Measurements from ENCODE around the gene KPTN.
"Not testable (repeated sequence)": the region's sequence is repeated elsewhere in the genome, so short reads cannot be mapped to it uniquely, and the experiment has no call there.

The KPTN gene

DNA sequence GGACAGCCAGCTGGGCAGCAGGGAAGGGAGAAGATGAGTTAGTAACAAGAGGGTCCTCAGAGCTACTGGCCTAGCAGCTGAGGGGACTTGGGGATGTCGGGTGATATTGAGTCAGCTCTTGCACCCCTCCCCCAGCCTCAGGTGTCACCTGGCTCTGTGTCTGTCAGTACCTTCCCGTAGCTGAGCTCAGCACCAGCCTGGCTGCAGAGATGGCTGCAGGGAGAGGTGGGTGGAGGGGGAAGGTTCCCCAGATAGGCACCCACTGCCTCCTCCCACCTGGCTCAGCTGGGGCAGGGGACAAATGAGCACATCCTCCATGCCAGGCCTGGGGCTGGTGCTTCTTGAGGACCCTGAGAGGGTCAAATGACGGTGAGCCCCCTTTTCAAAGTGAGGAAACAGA lies 6.8 kb upstream of the KPTN start:
- TF ChIP-seq, protein P1, sequence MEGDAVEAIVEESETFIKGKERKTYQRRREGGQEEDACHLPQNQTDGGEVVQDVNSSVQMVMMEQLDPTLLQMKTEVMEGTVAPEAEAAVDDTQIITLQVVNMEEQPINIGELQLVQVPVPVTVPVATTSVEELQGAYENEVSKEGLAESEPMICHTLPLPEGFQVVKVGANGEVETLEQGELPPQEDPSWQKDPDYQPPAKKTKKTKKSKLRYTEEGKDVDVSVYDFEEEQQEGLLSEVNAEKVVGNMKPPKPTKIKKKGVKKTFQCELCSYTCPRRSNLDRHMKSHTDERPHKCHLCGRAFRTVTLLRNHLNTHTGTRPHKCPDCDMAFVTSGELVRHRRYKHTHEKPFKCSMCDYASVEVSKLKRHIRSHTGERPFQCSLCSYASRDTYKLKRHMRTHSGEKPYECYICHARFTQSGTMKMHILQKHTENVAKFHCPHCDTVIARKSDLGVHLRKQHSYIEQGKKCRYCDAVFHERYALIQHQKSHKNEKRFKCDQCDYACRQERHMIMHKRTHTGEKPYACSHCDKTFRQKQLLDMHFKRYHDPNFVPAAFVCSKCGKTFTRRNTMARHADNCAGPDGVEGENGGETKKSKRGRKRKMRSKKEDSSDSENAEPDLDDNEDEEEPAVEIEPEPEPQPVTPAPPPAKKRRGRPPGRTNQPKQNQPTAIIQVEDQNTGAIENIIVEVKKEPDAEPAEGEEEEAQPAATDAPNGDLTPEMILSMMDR (IDR thresholded peaks at IDR 0.05; ENCODE audit: low read depth, low read length), result no peak
- no peak overlapping the region for H3K4me3 ChIP-seq (ENCODE audit: low read depth, low read length)

DNA sequence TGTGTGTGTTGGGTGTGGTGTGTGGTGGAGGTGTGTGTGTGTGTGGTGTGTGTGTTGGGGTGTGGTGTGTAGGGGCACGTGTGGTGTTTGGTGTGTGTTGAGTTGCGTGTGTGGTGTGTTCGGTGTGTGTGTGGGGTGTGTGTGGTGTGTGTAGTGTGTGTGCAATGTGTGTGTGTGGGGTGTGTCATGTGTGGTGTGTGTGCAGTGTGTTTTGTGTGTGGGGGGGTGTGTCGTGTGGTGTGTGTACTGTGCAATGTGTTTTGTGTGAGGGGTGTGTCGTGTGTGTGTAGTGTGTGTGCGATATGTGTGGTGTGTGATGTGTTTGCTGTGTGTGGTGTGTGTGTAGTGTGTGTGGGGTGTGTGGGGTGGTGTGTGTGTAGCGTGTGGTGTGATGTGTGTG lies 6.0 kb upstream of the KPTN start:
- no peak overlapping the region for H3K4me3 ChIP-seq (ENCODE audit: low read depth, low read length)
- TF ChIP-seq, protein P1 (IDR thresholded peaks at IDR 0.05; ENCODE audit: low read depth, low read length), result no peak

DNA sequence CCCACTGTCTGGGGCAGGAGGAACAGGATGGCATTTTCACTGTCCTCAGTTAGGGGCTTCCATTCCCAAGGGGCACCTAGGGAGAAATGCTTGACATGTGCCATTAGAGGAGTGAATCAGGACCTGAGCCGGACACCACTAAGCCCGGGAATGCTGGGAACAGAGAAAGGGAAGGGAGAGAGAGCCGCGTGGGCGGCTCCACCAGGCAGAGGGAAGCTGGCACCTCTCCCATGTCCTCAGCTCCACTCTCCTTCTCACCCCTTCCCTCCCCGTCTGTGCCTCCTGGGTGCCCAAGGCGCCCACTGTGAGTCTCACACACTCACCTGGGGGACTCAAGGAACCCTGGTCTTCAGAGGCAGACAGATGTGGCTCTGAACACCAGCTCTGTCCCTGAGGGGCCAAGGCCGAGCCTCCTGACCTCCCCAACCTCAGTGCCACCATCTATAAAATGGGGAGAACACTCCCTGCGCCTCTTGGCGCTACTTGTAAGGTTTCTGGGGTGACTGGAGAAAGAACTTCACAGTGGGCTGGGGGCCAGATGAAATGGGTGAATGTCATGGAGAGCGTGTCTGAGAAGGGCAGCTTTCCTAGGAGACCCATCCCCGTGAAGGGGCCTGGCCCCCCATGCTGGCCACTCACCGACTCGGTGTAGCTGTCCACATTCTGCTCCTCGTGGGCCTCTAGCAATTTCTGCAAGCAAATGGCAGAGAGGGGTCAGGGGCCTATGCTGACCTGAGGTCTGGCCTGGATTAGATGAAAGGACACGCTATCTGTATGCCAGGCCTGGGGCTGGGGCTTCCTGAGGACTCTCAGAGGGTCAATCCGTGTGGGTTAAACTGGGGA lies 5.3 kb upstream of the KPTN start:
- H3K4me3 ChIP-seq (ENCODE audit: low read depth, low read length), result no peak overlapping the region
- TF ChIP-seq, protein P1 (IDR thresholded peaks at IDR 0.05; ENCODE audit: low read depth, low read length), result no peak

DNA sequence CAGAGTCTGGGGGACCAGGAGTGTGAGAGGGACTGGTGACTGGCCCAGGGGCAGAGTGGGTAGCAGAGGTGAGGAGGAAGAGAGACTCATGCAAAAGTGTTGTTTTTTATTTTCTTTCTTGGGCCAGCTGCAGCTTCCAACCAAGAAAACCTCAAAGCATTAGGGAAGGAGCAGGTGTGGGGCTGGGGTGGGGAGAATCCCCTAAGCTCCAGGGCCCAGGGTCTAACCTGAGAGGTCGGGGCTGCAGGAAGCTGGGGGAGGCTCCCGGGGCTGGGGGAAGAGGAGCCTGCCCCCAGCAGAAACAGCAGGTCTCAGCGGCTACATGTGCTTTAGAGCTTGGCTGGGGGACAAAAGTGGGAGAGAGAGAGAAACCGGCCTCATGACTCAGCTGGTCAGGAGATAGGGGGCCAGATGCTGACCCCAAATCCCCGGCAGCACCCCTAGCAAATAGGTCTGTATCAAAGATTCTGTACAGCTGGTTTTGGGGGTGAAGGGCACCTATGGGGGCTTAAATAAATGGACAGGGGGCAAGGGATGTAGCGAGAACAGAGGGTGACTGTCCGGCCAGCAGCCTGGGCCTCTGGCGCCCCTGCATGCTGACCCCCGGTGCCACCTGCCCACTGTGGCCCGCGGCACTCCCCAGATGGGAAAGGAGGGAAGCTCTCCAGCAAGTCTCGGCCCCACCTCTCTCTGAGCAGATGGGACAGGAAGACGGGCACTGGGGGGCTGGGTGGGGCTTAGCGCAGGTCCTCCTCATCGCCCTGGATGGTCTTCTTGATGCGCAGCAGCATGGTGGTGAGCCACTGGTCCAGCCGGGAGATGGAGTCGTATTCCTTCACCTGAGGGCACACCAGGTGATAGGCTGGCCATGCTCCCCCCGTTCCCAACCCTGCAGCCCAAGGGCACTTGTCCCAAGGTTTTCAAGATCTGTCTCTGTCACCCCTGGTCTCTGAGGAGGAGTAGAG lies 3.8 kb upstream of the KPTN start:
- TF ChIP-seq, protein P1 (IDR thresholded peaks at IDR 0.05; ENCODE audit: low read depth, low read length), result no peak
- H3K4me3 ChIP-seq (ENCODE audit: low read depth, low read length), result no peak overlapping the region

DNA sequence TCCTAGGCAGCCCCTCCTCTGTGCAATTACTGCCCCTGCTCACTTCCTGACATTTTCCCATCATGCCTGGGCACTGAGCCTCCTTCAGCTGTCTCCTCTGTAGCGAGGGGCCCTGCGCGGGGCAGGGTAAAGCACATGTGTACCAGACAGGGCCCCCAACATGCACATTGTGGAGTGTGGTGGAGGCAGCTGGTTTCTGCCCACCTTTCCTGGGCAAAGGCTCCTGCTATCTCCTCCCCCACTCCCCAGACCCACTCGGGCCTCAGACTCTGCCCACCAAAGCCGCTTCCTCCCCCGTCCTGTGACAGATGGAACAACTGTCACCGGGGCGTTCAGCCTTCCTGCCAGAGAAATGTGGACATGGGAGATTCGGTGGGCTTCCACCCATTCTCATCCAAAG lies 2.9 kb upstream of the KPTN start:
- TF ChIP-seq, protein P1 (IDR thresholded peaks at IDR 0.05; ENCODE audit: low read depth, low read length), result no peak
- no peak overlapping the region for H3K4me3 ChIP-seq (ENCODE audit: low read depth, low read length)

DNA sequence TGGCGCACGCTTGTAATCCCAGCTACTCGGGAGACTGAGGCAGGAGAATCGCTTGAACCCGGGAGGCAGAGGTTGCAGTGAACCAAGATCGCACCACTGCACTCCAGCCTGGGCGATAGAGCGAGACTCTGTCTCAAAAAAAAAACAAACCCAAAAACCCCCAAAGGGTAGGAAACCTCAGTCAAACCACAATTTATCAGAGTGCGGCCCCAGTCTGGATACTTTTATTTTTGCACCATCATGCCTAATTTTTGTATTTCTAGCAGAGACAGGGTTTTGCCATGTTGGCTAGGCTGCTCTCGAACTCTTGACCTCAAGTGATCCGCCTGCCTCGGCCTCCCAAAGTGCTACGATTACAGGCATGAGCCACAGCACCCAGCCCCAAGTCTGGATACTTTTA lies 2.2 kb upstream of the KPTN start:
- not testable (repeated sequence) for H3K4me3 ChIP-seq (ENCODE audit: low read depth, low read length)

DNA sequence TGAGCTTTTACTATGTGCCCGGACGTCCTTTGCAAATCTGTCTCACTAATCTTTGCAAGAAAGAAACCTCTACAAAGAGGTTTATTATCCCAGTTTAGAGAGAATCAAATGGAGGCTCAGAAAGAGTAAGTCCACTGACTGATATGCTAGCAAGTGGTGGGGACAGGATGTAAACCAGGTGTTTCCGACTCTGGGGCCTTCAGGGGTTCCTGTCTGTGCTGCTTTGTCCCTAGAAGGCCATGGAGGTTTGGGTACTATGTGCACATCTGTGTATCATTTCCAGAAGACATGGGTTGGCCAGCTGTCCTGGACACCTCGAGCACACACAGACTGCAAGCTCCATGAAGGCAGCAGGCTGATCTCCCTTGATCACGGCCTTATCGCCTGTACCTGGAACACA lies 1.2 kb upstream of the KPTN start:
- TF ChIP-seq, protein P1 (IDR thresholded peaks at IDR 0.05; ENCODE audit: low read depth, low read length), result no peak
- no peak overlapping the region for H3K4me3 ChIP-seq (ENCODE audit: low read depth, low read length)

Measured in WI38 (cell line).